Measurements from ENCODE around the gene FAM8A1.

GRCh38 chr6:17635568-17635967 lies 35.5 kb downstream of the FAM8A1 start:
- TF ChIP-seq EZH2 (IDR thresholded peaks at IDR 0.05) (no peak), POLR2AphosphoS5 (IDR thresholded peaks at IDR 0.05; ENCODE audit: borderline replicate concordance, low read depth, low read length) (no peak)
